GM18499 (cell line): ENCODE results near the gene RYR1.
"Not testable (repeated sequence)": the region's sequence is repeated elsewhere in the genome, so short reads cannot be mapped to it uniquely, and the experiment has no call there.

Experiments
- ATAC-seq: cut with Tn5 transposase; IDR thresholded peaks from one replicate; pipeline ENCODE4 v1.9.1; 2021; ENCODE audit warnings: moderate number of reproducible peaks; ENCODE audit not compliant: insufficient read depth, unreplicated experiment

RYR1 gene

DNA sequence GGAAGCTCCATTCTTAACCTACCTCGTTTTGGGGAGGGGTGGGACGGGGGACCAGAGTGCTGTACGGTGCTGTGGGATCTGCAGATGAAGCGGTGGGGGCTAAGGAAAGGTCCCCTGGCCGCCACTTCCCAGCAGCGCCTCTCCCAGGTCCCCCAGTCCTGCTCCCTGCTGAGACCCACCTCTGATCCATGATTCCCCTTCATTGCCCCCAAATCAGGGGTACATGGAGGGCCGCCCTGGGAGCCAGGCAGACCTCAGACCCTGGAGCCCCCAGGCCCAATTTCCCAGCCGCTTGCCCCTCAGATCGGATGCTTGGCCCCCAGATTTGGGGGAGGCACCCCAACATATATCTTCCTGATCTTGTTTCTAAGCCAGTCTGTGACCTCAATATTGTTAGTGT is 34.4 kb upstream of the RYR1 start:
- ATAC-seq = no peak

DNA sequence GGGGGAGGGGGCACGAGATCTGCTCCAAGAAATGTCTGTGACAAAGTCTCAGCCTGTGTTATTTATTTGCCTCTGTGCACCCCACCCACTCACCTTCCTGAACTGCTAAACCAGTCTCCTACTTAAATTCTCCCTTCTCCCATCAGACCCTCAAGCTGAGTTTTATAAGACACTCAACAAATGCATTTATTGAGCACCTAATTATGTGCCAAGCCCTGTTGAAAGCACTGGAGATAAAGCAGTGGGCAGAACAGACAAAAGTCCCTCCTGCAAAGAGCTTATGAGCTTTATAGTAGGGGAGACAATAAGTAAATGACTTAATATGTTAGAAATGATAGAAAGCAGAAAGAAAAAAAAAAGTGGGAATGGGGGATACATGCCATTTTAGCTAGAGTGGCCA is 34.0 kb upstream of the RYR1 start:
- ATAC-seq = no peak

DNA sequence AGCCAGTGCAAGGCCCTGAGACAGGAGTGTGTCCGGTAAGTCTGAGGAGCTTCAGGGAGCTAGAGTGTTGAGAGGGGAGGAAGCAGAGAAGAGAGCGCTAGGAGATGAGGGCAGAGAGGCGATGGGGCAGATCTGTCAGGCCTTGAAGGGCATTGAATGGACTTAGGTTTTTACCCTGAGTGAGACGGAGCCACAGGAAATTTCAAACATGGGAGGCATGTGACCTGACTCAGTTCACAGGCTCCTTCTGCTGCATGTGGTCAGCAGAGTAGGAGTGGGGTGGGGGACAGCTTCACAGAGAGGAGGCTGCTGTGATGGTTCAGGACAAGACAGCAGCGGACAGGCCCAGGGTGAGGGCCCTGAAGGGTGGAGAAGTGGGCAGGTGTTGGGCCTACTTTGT is 33.1 kb upstream of the RYR1 start:
- ATAC-seq = no peak

GRCh38 chr19:38401148-38401547 is 32.3 kb upstream of the RYR1 start:
- no peak for ATAC-seq

DNA sequence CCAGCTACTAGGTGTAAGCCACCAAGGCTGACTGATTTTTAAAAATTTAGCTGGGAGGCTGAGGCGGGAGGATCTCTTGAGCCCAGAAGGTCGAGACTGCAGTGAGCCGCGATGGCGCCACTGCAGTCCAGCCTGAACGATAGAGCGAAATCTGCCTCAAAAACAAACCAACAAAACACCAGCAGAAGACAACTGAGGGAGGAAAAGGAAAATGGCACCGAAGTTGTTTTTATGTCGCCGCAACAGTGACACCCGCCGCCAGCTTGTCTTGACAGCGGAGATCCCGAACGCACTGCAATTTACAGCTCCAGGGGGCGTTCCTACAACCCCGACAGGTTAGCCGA is 30.9 kb upstream of the RYR1 start:
- ATAC-seq = no peak

DNA sequence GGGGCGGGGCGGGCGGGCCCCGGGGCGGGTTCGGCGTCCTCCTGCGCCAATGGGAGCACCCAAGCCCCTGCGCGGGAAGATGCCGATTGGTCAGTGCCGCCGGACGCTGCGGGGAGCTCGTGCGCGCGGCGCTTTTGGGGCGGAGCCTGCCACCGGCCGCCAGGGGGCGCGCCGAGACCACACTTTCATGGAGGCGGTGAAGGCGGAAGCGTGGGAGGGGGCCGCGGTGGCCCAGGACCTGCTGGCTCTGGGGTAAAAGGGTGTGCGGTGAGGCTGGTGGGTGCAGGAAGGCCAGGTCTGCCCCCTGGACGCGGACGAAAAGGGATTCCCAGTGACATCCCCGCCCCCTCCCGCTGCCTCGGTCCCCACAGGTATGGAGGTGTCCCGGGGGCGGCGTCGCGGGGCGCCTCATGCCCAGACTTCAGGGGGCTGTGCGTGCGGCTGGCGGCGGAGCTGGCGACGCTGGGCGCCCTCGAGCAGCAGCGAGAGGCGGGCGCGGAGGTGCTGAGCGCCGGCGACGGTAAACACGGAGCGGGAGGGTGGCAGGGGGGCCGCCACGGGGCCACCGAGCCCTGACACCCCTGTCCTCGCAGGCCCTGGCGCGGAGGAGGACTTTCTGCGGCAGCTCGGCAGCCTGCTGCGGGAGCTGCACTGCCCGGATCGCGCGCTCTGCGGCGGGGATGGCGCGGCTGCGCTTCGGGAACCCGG is 30.4 kb upstream of the RYR1 start, which contains the start of gene FAM98C:
TSS of gene FAM98C (plus strand) at position 127 of the 708 bp plus-strand sequence. CDS start at position 188, 61 bp downstream.
- peak; percentile 67 for ATAC-seq

- no peak for ATAC-seq
Measured at GRCh38 chr19:38404858-38405257, 28.6 kb upstream of the RYR1 start.

GRCh38 chr19:38405276-38405675 is 28.2 kb upstream of the RYR1 start:
- ATAC-seq = no peak

DNA sequence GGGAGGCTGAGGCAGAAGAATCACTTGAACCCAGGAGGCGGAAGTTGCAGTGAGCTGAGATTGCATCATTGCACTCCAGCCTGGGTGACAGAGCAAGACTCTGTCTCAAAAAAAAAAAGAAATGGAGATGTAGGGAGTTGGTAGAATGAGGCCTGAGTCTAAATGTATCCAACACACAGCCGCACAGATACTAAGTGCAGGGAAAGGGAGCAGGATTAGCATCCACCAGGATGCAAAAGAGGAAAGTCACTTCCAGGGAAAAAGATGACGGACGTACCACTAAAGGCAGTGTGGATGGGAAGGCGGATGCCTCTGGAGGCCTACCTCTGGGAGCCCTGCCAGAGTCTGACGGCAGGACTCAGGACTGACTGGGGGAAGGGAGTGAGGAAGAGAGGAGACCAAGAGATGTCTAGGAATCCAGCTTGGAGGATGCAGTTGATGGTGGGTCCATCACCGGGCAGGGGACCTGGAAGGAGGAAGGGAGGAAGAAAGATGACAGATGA is 23.8 kb upstream of the RYR1 start:
- no peak for ATAC-seq

- ATAC-seq = not testable (repeated sequence)
Measured at GRCh38 chr19:38410407-38410806, 23.1 kb upstream of the RYR1 start.

DNA sequence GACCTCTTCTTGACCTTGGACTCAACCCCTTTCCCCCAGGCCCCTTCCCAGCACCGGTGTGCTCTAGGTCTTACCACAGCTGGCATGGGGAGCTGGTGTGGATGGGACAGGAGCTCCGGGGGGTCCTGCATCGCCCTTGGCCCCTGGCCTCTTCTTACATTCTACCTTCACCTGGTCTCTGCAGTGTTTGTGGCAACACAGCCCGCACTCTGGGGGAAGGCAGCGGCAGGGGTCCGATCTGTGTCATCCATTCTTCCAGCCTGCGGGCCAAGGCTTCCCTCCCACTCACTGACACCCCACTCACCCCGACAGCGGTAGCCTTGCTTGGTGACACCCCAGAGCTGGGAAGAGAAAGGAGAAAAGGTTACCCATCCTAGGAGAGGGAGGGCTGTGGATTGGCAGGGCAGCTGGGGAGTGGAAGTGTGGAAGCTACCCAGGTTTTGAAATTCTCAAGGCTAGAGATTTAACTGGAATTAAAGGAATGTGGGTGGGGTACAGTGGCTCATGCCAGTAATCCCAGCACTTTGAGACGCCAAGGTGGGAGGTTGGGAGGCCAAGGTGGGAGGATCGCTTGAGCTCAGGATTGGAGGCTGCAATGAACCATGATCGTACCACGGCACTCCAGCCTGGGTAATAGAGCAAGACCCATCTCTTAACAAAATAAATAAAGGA is 22.3 kb upstream of the RYR1 start:
- no peak for ATAC-seq

DNA sequence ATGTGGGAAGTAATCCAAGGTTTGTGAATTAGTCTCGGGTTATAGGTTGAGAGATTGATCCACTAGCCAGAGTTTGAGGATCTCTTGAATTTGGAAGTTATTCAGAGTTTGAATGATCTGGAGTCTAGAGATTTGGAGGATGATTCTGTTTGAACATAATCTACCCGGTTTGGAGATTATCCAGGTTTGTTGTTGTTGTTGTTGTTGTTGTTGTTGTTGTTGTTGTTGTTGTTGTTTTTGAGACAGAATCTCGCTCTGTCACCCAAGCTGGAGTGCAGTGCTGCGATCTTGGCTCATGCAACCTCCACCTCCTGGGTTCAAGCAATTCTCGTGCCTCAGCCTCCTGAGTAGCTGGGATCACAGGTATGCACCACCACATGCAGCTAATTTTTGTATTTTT is 21.6 kb upstream of the RYR1 start:
- ATAC-seq = not testable (repeated sequence)

GRCh38 chr19:38412491-38412890 is 21.0 kb upstream of the RYR1 start:
- ATAC-seq = no peak

GRCh38 chr19:38412961-38413360 is 20.5 kb upstream of the RYR1 start:
- ATAC-seq = no peak

DNA sequence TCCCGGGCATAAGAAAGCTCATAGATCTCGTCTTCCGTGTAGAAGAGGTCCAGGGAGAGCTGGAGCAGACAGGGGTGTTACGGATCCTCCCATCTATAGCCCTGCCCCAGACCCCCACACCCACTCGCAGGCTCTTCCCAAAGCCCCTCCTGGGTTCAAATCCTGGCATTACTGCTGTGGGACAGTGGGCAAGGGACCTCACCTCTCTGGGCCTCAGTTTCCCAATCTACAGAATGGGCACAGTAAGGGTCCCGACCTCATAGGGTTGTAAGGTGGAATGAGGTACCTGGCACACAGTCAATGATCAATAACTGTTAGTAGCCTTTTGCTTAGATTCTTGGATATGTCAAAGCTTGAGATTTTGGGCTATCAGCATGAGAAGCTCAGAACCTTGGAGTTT is 20.1 kb upstream of the RYR1 start:
- no peak for ATAC-seq

GRCh38 chr19:38417146-38417543 is 16.3 kb upstream of the RYR1 start:
- no peak for ATAC-seq

- ATAC-seq = no peak
Measured at GRCh38 chr19:38417544-38418506, 15.7 kb upstream of the RYR1 start.

- no peak for ATAC-seq
Measured at GRCh38 chr19:38420935-38421334, 12.6 kb upstream of the RYR1 start.

DNA sequence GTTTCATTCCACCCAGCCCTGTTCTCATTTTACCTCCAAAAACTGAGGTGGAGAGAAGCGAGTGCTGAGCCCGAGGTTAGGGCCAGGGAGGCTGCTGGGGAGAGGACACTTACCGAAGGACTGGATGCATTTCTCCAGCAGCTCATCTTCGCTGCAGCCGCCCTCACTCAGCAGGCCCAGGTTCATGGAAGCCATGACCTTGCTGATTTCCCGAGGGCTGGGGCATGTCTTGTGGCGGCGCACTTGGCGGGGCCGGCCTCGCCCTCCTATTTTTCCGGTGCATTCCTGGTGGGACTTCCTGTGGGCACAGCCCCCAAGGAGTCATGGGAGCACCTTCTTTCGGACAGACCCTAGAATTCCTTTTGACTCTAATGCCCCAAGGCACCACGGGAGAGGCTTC is 11.6 kb upstream of the RYR1 start:
- ATAC-seq = no peak

DNA sequence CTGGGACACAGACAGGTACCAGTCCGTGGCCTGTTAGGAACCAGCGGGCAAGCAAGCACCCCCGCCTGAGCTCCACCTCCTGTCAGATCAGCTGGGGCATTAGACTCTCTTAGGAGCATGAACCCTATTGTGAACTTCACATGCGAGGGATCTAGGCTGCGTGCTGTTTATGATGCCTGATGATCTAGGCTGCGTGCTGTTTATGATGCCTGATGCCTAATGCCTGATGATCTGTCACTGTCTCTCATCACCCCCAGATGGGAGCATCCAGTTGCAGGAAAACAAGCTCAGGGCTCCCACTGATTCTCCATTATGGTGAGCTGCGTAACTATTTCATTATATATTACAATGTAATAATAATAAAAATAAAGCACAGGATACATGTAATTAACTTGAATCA is 11.1 kb upstream of the RYR1 start:
- ATAC-seq = no peak

GRCh38 chr19:38424272-38424671 is 9.2 kb upstream of the RYR1 start:
- no peak for ATAC-seq
